Esophagus squamous epithelium (tissue), 5 donors: ENCODE results near the gene DUSP7. TPM values are rescaled to one million over a fixed set of nuclear protein-coding genes. Genes with fewer than 3 reads are reported as not detected.

ENCODE experiments used
- DNase-seq: peaks from one replicate; lab custom pipeline; 2025; lab: John Stamatoyannopoulos, UW
- H3K27ac ChIP-seq, 4 donors: fragments of 200-600 bp; sonication (generic); one replicate each; pipeline ENCODE4 v1.5.1; 2016 to 2019; ENCODE audit warnings: mild to moderate bottlenecking in 1 of 4
- H3K27me3 ChIP-seq, 4 donors: fragments of 200-600 bp; sonication (generic); 1 replicate in 3 of 4; 2 replicates in 1 of 4; pipeline versions ENCODE4 v1.5.1 to v1.6.0; 2017 to 2021; ENCODE audit warnings: antibody characterized with exemption in 1 of 4
- H3K36me3 ChIP-seq, 3 donors: fragments of 200-600 bp; sonication (generic); one replicate each; pipeline ENCODE4 v1.5.1; 2016 to 2019
- H3K4me1 ChIP-seq, 3 donors: fragments of 200-600 bp; sonication (generic); one replicate each; pipeline ENCODE4 v1.5.1; 2017 to 2019
- H3K4me3 ChIP-seq, 4 donors: fragments of 200-600 bp; sonication (generic); 1 replicate in 3 of 4; 2 replicates in 1 of 4; pipeline ENCODE4 v1.5.1; 2016 to 2019; ENCODE audit warnings: mild to moderate bottlenecking in 2 of 4, moderate library complexity in 1 of 4
- H3K9me3 ChIP-seq, 3 donors: fragments of 200-600 bp; sonication (generic); one replicate each; pipeline ENCODE4 v1.5.1; 2016 to 2019
- POLR2A ChIP-seq, 4 donors: fragments of 450-650 bp; IDR thresholded peaks; one replicate each; pipeline ENCODE4 v1.6.1; 2017; ENCODE audit warnings: antibody characterized with exemption in 4 of 4, mild to moderate bottlenecking in 4 of 4, moderate library complexity in 3 of 4
- WGBS, 2 donors: methylation state at CpG; one replicate each; pipeline ENCODE4 v1.1.5; 2018; 5-methylcytosine and 5-hydroxymethylcytosine counted together
- intact Hi-C: fragments of 100-400 bp; cut with DNase I; formaldehyde crosslinking; loops from one replicate; pipeline ENCODE4 v1.15.0; 2022
- total RNA-seq, 4 donors: library from RNA; depleted of rRNA; stranded (reverse); fragments of >200 nt; gene quantifications; one replicate each; pipeline ENCODE4 v1.1.0, GENCODE V29; 2016
- TF ChIP-seq, protein P1 (sequence below), 6 experiments: fragments of 450-650 bp in 4 of 6; fragments of 200-600 bp in 2 of 6; sonication (generic) in 2 of 6; IDR thresholded peaks; one replicate each; pipeline ENCODE4 v1.5.1; 2016 to 2019; ENCODE audit warnings: antibody characterized with exemption in 6 of 6, mild to moderate bottlenecking in 4 of 6, moderate library complexity in 4 of 6
- donor health status: DM: yes; HTN: yes; CAD: no.

Gene DUSP7
- total RNA-seq, 4 donors from 2014 or later, result 49.3 to 105 (median 62.1) TPM

- no peak for DNase-seq
- 94% methylated on average over 2 of the region's 2 CpGs; no CpG with 5 or more reads in 1 of the 2 donors for WGBS, 2 donors
- no peak for TF ChIP-seq POLR2A (IDR thresholded peaks at IDR 0.05)
- TF ChIP-seq, protein P1, sequence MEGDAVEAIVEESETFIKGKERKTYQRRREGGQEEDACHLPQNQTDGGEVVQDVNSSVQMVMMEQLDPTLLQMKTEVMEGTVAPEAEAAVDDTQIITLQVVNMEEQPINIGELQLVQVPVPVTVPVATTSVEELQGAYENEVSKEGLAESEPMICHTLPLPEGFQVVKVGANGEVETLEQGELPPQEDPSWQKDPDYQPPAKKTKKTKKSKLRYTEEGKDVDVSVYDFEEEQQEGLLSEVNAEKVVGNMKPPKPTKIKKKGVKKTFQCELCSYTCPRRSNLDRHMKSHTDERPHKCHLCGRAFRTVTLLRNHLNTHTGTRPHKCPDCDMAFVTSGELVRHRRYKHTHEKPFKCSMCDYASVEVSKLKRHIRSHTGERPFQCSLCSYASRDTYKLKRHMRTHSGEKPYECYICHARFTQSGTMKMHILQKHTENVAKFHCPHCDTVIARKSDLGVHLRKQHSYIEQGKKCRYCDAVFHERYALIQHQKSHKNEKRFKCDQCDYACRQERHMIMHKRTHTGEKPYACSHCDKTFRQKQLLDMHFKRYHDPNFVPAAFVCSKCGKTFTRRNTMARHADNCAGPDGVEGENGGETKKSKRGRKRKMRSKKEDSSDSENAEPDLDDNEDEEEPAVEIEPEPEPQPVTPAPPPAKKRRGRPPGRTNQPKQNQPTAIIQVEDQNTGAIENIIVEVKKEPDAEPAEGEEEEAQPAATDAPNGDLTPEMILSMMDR (IDR thresholded peaks at IDR 0.05), result no peak
These were observed 41.6 kb upstream of the DUSP7 start for GRCh38 chr3:52097851-52098507.

GRCh38 chr3:52095990-52096775 is 39.8 kb upstream of the DUSP7 start:
- no peak overlapping the region for H3K4me3 ChIP-seq
- 83 to 97% methylated on average over 7 to 8 of the region's 8 CpGs for WGBS, 2 donors
- H3K27me3 ChIP-seq, result no peaks in the 10 kb centered on the region
- H3K4me1 ChIP-seq, result peaks cover 0 to 5% (median 0%) of the 10 kb centered on the region in 3 donors
- TF ChIP-seq POLR2A (IDR thresholded peaks at IDR 0.05), result no peak
- TF ChIP-seq, protein P1 (IDR thresholded peaks at IDR 0.05), result no peak
- no peaks in the 10 kb centered on the region for H3K36me3 ChIP-seq
- no peaks in the 10 kb centered on the region for H3K9me3 ChIP-seq
- no peak overlapping the region for H3K27ac ChIP-seq
- intact Hi-C loops, result no loop called here
- DNase-seq, result no peak

More at GRCh38 chr3:52097851-52098507, 41.6 kb upstream of the DUSP7 start:
- no peaks in the 10 kb centered on the region for H3K4me1 ChIP-seq
- H3K27me3 ChIP-seq, result no peaks in the 10 kb centered on the region
- H3K4me3 ChIP-seq, result no peak overlapping the region
- H3K9me3 ChIP-seq, result no peaks in the 10 kb centered on the region
- H3K36me3 ChIP-seq, result no peaks in the 10 kb centered on the region
- H3K27ac ChIP-seq, result no peak overlapping the region
- intact Hi-C loops, result no loop called here

DNA sequence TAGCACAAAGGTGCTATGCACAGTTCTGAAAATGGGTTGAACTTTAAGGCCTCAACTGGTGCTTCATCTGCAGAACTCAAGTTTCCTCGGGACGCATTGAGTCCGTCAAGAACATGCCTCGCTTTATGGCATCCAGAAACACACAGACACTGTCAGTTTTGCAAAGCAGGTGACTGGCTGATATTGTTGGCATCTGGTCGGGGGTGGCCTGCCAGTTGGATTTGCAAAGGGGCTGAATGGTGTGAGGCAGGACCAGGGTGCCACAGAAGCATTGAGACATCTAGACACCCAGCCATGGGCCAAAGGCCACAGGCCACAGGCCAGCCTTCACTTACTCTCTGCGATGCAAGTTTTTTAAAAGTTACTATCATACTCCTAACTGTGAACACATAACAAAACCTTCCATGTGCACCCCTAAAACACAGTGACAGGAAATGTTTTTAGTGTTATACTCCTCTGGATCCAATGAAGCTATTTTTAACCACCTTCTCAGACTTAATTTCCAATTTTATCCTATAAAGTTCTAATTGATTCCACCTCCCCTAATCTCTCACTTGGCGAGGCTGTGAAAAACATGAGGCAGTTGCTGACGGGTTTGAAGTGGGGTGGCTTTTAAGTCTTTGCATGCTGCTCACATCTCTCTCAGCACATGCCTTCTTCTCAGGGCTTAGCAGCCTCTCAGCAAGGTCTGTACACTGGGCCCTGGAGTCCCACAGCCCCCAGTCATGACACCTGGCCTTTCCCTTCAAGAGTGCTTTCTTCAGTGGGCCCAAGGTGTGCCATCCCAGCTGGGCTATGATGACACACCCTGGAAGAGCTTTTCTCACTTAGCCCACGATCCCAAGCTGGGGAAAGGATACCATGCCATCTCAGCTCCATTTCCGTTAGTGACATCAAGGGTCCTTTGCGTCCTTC is 38.5 kb upstream of the DUSP7 start:
- whole genome bisulfite sequencing, 2 donors, result 92 to 97% methylated on average over 7 to 8 of the region's 11 CpGs
- no peaks in the 10 kb centered on the region for H3K36me3 ChIP-seq
- no peak for TF ChIP-seq POLR2A (IDR thresholded peaks at IDR 0.05)
- TF ChIP-seq, protein P1 (IDR thresholded peaks at IDR 0.05), result no peak
- H3K27me3 ChIP-seq, result no peaks in the 10 kb centered on the region
- DNase-seq, result no peak
- peaks cover 0 to 18% (median 6%) of the 10 kb centered on the region in 3 donors for H3K4me1 ChIP-seq
- intact Hi-C loops, result no loop called here
- H3K4me3 ChIP-seq, result no peak overlapping the region
- H3K27ac ChIP-seq, result no peak overlapping the region
- H3K9me3 ChIP-seq, result no peaks in the 10 kb centered on the region

DNA sequence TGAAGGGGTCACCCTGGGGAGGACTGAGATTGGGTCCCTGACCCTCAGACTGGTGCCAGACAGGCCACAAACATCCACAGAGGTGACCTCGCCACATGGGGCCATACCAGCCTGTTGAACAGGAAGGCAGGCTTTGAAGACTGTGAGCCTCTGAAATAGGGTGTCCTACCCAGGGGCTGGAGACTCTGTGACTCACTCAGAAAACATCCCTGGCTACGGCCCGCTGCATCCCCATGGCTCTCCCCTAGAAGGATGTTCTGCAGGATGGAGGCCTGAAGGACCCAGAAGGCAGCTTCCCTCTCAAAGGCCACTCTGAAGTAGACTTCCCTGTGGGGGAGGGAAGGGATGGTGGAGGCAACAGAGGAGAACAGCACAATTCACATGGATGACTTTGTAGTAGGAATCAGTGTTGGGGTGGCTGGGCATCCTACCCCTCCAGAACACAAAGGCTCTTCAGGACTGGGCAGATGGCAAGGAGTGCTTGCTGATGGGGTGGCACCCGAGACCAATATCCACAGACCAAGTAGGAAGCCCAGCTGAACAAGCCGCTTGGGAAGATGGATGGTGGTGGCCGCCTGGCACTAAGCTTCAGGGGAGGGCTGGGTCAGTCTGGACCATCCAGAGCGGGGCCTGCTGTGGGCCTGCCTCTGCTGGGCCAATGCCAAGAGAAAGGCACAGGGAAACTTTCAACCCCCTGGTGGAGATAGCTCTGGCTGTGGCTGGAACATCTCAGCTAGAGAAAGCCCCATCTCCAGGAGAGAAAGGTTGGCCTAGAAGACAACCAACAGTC is 37.6 kb upstream of the DUSP7 start:
- Histone ChIP-seq H3K27me3 (no peaks in the 10 kb centered on the region), H3K27ac (no peak overlapping the region), H3K9me3 (no peaks in the 10 kb centered on the region), H3K4me3 (no peak overlapping the region), H3K4me1 (peaks cover 0 to 27% (median 6%) of the 10 kb centered on the region in 3 donors), H3K36me3 (no peaks in the 10 kb centered on the region)
- TF ChIP-seq, protein P1 (IDR thresholded peaks at IDR 0.05), result no peak
- no peak for TF ChIP-seq POLR2A (IDR thresholded peaks at IDR 0.05)
- intact Hi-C loops, result no loop called here
- DNase-seq, result no peak
- 78 to 93% methylated on average over 4 to 5 of the region's 7 CpGs for WGBS, 2 donors
